Endothelial cell of umbilical vein (primary cell): ENCODE measurements around the gene ETNK1. TPM values are rescaled to one million over a fixed set of nuclear protein-coding genes. Genes with fewer than 3 reads are reported as not detected.

Source experiments
- BruUV-seq: library from RNA; stranded (reverse); fragments of 400-500 nt; replicated peaks from 2 replicates; lab custom pipeline; 2021; lab: Mats Ljungman, UMichigan
- CTCF ChIA-PET: fragments of 300-600, 350-600 bp; sonication (Branson Sonifier 250); formaldehyde crosslinking; loops from one replicate; lab custom pipeline; 2021; ENCODE audit warnings: antibody characterized with exemption, inconsistent platforms; lab: Charles Lee
- POLR2A ChIA-PET: fragments of 300-600, 350-600 bp; sonication (Branson Sonifier 250); formaldehyde crosslinking; loops from one replicate; lab custom pipeline; 2021; ENCODE audit warnings: antibody characterized with exemption, inconsistent platforms; lab: Charles Lee
- DNase-seq: peaks from one replicate; pipeline ENCODE4 v3.0.0-alpha.2; 2011; ENCODE audit warnings: low read depth, low spot score
- FAIRE-seq: peaks from 2 replicates; lab custom pipeline; 2011; peaks lifted over from hg19 to GRCh38; lab: Jason Lieb, UNC
- H2AFZ ChIP-seq: 2 replicates; pipeline ENCODE4 v1.6.0; 2012; ENCODE audit warnings: low read depth, low read length, control low read depth, inconsistent platforms
- H3K27ac ChIP-seq: 2 replicates; pipeline ENCODE4 v1.5.1; 2011; ENCODE audit warnings: low read depth, mild to moderate bottlenecking, control low read depth, low read length, moderate library complexity; ENCODE audit not compliant: insufficient read depth
- H3K27me3 ChIP-seq, 2 experiments: 2 replicates each; pipeline versions ENCODE4 v1.6.0 to v1.6.1; 2011; ENCODE audit warnings: low read length in 2 of 2, mixed read lengths in 1 of 2; ENCODE audit not compliant: control insufficient read depth in 2 of 2, insufficient read depth in 2 of 2
- H3K36me3 ChIP-seq, 2 experiments: 2 replicates in 1 of 2; 3 replicates in 1 of 2; pipeline ENCODE4 v1.5.1; 2011; ENCODE audit warnings: low read length in 2 of 2, mild to moderate bottlenecking in 1 of 2, moderate library complexity in 1 of 2; ENCODE audit not compliant: control insufficient read depth in 2 of 2, insufficient read depth in 2 of 2; ENCODE audit errors: extremely low read depth in 1 of 2
- H3K4me1 ChIP-seq: 3 replicates; pipeline ENCODE4 v1.5.1; 2011; ENCODE audit warnings: mild to moderate bottlenecking, low read length; ENCODE audit not compliant: control insufficient read depth, insufficient read depth; ENCODE audit errors: extremely low read depth
- H3K4me2 ChIP-seq: 2 replicates; pipeline ENCODE4 v1.6.1; 2011; ENCODE audit warnings: low read length, control low read depth, mixed read lengths; ENCODE audit not compliant: insufficient read depth
- H3K4me3 ChIP-seq, 3 experiments: fragments of 200-600 bp in 1 of 3; sonication (generic), shearing (Covaris generic) in 1 of 3; replicated peaks in 1 of 3; 2 replicates each; pipeline ENCODE4 v1.5.1; 2011 to 2016; ENCODE audit warnings: control low read depth in 3 of 3, low read length in 3 of 3, mild to moderate bottlenecking in 2 of 3, inconsistent platforms in 1 of 3, low read depth in 1 of 3, moderate library complexity in 1 of 3; ENCODE audit not compliant: insufficient read depth in 1 of 3
- H3K79me2 ChIP-seq: 2 replicates; pipeline ENCODE4 v1.6.0; 2012; ENCODE audit warnings: low read length, inconsistent platforms; ENCODE audit not compliant: control insufficient read depth, insufficient read depth
- H3K9ac ChIP-seq: replicated peaks from 2 replicates; pipeline ENCODE3; 2011; ENCODE audit warnings: low read length, control low read depth; ENCODE audit not compliant: insufficient read depth; ENCODE audit errors: extremely low read depth
- H3K9me1 ChIP-seq: replicated peaks from 3 replicates; pipeline ENCODE4 v1.6.0; 2011; ENCODE audit warnings: mild to moderate bottlenecking, low read length; ENCODE audit not compliant: control insufficient read depth, insufficient read depth; ENCODE audit errors: extremely low read depth
- H3K9me3 ChIP-seq: replicated peaks from 2 replicates; pipeline ENCODE4 v1.5.1; 2012; ENCODE audit warnings: low read length, inconsistent platforms; ENCODE audit not compliant: control insufficient read depth, insufficient read depth
- H4K20me1 ChIP-seq: replicated peaks from 2 replicates; pipeline ENCODE3; 2011; ENCODE audit warnings: mild to moderate bottlenecking, low read length; ENCODE audit not compliant: control insufficient read depth, insufficient read depth; ENCODE audit errors: extremely low read depth
- EZH2 ChIP-seq: IDR thresholded peaks from 2 replicates; pipeline ENCODE4 v1.6.1; 2012; ENCODE audit warnings: borderline replicate concordance, low read depth, mild to moderate bottlenecking, moderate library complexity, low read length, inconsistent platforms; ENCODE audit not compliant: severe bottlenecking
- FOS ChIP-seq: IDR thresholded peaks from 2 replicates; pipeline ENCODE4 v1.6.1; 2011; ENCODE audit warnings: mild to moderate bottlenecking, low read length, moderate library complexity, borderline replicate concordance; ENCODE audit not compliant: insufficient read depth
- GATA2 ChIP-seq: IDR thresholded peaks from 2 replicates; pipeline ENCODE4 v1.7.0; 2011; ENCODE audit warnings: low read depth, mild to moderate bottlenecking, moderate library complexity, mixed read lengths, low read length; ENCODE audit not compliant: insufficient read length, insufficient read depth
- JUN ChIP-seq: IDR thresholded peaks from 2 replicates; pipeline ENCODE4 v1.6.1; 2011; ENCODE audit warnings: borderline replicate concordance, low read depth; ENCODE audit not compliant: insufficient read length, insufficient read depth
- POLR2AphosphoS5 ChIP-seq: IDR thresholded peaks from 2 replicates; pipeline ENCODE4 v1.6.1; 2012; ENCODE audit warnings: low read depth, mild to moderate bottlenecking, control low read depth, low read length, moderate library complexity; ENCODE audit not compliant: insufficient read depth
- dilution Hi-C: fragments of 300-500 bp; cut with MboI; formaldehyde crosslinking; loops from one replicate; pipeline ENCODE4 v1.15.0; 2019; ENCODE audit warnings: low sequenced_read_pairs; ENCODE audit not compliant: extremely low pct_ligation_motif_present
- intact Hi-C: fragments of 100-400 bp; cut with micrococcal nuclease; formaldehyde crosslinking; loops from one replicate; pipeline ENCODE4 v1.10.0; 2022
- polyA plus RNA-seq, 4 experiments: library from polyadenylated mRNA; depleted of rRNA in 3 of 4; stranded (reverse) in 3 of 4; unstranded in 1 of 4; fragments of >200 nt; gene quantifications; 2 replicates each; pipeline versions ENCODE4 v1.2.1 to v1.2.3, GENCODE V29; 2011 to 2012; ENCODE audit warnings: missing spikeins in 1 of 4
- total RNA-seq: library from RNA; stranded (reverse); gene quantifications from 2 replicates; pipeline ENCODE4 v1.2.3, GENCODE V29; 2021
- TF ChIP-seq, protein P1 (sequence below), 2 donors: IDR thresholded peaks; 1 replicate in 1 of 2; 2 replicates in 1 of 2; pipeline ENCODE4 v1.5.1; 2011; ENCODE audit warnings: low read length in 2 of 2, mild to moderate bottlenecking in 2 of 2, moderate library complexity in 2 of 2, control low read depth in 1 of 2, inconsistent platforms in 1 of 2, low read depth in 1 of 2; ENCODE audit not compliant: insufficient read depth in 1 of 2; ENCODE audit errors: extremely low read depth in 1 of 2

The ETNK1 gene
- total and polyA plus RNA-seq, 2 donors (not counting 3 experiments of a cell fraction or from before 2014, with no cell fraction given) = 11.4 to 68.4 TPM

DNA sequence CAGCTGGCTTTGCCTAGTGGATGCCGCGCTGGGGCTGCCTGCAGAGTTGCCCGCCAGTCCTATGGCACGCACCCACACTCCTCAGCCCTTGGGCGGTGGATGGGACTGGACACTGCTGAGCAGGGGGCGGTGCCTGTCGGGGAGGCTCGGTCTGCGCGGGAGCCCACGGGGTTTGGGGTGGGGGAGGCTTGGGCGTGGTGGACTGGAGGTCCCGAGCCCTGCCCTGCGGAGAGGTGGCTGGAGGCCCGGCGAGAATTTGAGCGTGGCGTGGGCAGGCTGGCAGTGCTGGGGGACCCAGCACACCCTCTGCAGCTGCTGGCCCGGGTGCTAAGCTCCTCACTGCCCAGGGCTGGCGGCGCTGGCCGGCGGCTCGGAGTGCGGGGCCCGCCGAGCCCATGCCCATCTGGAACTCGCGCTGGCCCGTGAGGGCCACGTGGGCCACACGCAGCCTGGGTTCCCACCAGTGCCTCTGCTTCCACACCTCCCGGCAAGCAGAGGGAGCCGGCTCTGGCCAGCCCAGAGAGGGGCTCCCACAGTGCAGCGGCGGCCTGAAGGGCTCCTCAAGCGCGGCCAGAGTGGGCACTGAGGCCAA lies 68.1 kb downstream of the ETNK1 start:
- dilution Hi-C loops (no loop called here), intact Hi-C loops (no loop called here)
- Histone ChIP-seq H2AFZ (no peak overlapping the region), H3K4me2 (no peak overlapping the region), H3K9me3 (no peaks in the 10 kb centered on the region), H3K4me1 (peaks cover 5% of the 10 kb centered on the region), H3K27ac (no peak overlapping the region), H3K4me3 (no peak overlapping the region), H4K20me1 (no peaks in the 10 kb centered on the region), H3K9ac (no peak overlapping the region), H3K9me1 (peaks cover 2% of the 10 kb centered on the region), H3K36me3 (no peaks in the 10 kb centered on the region), H3K27me3 (no peaks in the 10 kb centered on the region), H3K79me2 (no peaks in the 10 kb centered on the region)
- DNase-seq = no peak
- CTCF ChIA-PET = interaction anchor here (1.0 to 1.5 kb wide), 2 partner anchors 9 to 13 kb away, joined by 4 to 6 read pairs; no protein-coding TSS in a partner anchor
- POLR2A ChIA-PET = no interaction called here
- BruUV-seq = no TSS peak
- TF ChIP-seq, protein P1, sequence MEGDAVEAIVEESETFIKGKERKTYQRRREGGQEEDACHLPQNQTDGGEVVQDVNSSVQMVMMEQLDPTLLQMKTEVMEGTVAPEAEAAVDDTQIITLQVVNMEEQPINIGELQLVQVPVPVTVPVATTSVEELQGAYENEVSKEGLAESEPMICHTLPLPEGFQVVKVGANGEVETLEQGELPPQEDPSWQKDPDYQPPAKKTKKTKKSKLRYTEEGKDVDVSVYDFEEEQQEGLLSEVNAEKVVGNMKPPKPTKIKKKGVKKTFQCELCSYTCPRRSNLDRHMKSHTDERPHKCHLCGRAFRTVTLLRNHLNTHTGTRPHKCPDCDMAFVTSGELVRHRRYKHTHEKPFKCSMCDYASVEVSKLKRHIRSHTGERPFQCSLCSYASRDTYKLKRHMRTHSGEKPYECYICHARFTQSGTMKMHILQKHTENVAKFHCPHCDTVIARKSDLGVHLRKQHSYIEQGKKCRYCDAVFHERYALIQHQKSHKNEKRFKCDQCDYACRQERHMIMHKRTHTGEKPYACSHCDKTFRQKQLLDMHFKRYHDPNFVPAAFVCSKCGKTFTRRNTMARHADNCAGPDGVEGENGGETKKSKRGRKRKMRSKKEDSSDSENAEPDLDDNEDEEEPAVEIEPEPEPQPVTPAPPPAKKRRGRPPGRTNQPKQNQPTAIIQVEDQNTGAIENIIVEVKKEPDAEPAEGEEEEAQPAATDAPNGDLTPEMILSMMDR (IDR thresholded peaks at IDR 0.05; ENCODE audit: extremely low read depth in 1 of 2, insufficient read depth in 1 of 2, low read depth in 1 of 2, low read length in 2 of 2) = no peak
- no peak for TF ChIP-seq FOS
- TF ChIP-seq JUN = no peak
- TF ChIP-seq POLR2AphosphoS5 = no peak
- FAIRE-seq = no peak

DNA sequence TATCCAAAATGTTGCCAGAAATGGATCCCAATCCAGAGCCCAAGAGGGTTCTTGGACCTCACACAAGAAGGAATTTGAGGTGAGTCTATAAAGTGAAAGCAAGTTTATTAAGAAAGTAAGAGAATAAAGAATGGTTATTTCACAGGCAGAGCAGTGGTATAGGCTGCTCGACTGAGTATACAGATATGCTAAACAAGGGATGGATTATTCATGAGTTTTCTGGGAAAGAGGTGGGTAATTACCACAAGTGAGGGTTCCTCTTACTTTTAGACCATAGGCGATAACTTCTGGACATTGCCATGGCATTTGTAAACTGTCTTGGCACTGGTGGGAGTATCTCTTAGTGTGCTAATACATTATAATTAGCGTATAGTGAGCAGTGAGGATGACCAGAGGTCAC lies 73.6 kb downstream of the ETNK1 start:
- no peaks in the 10 kb centered on the region for H3K27me3 ChIP-seq
- H3K79me2 ChIP-seq = no peaks in the 10 kb centered on the region
- no peak overlapping the region for H3K4me2 ChIP-seq
- no peaks in the 10 kb centered on the region for H3K36me3 ChIP-seq
- no peak overlapping the region for H3K27ac ChIP-seq
- H3K4me1 ChIP-seq = no peaks in the 10 kb centered on the region
- no peak overlapping the region for H2AFZ ChIP-seq
- no peak overlapping the region for H3K9ac ChIP-seq
- TF ChIP-seq, protein P1 (IDR thresholded peaks at IDR 0.05; ENCODE audit: extremely low read depth in 1 of 2, insufficient read depth in 1 of 2, low read depth in 1 of 2, low read length in 2 of 2) = no peak
- TF ChIP-seq EZH2 = no peak
- no peak for TF ChIP-seq JUN
- no peak for TF ChIP-seq GATA2
- intact Hi-C loops = no loop called here
- H3K9me3 ChIP-seq = no peaks in the 10 kb centered on the region
- ChIA-PET POLR2A (no interaction called here), CTCF (interaction anchor here (2.0 kb wide), 1 partner anchor 14 kb away, joined by 11 read pairs; no protein-coding TSS in a partner anchor)
- FAIRE-seq = no peak
- no peaks in the 10 kb centered on the region for H4K20me1 ChIP-seq
- no peak overlapping the region for H3K4me3 ChIP-seq
- H3K9me1 ChIP-seq = no peaks in the 10 kb centered on the region
- dilution Hi-C loops = no loop called here
- no TSS peak for BruUV-seq
- no peak for DNase-seq
